GM18505 (cell line): ENCODE data around the gene HELB.

Experiments
- ATAC-seq: cut with Tn5 transposase; IDR thresholded peaks from one replicate; pipeline ENCODE4 v1.9.1; 2021; ENCODE audit not compliant: unreplicated experiment
- POLR2A ChIP-seq: IDR thresholded peaks from 4 replicates; pipeline ENCODE4 v1.6.1; 2011; ENCODE audit warnings: borderline replicate concordance; ENCODE audit not compliant: insufficient read depth, insufficient read length; ENCODE audit errors: extremely low read depth

The HELB gene

GRCh38 chr12:66352197-66352596 is 49.9 kb downstream of the HELB start:
- ATAC-seq, result no peak
- TF ChIP-seq POLR2A, result no peak

- ATAC-seq, result no peak
- no peak for TF ChIP-seq POLR2A
Measured at GRCh38 chr12:66352899-66353298, 50.6 kb downstream of the HELB start.

- no peak for TF ChIP-seq POLR2A
- no peak for ATAC-seq
Measured at GRCh38 chr12:66354291-66354690, 52.0 kb downstream of the HELB start.

- no peak for TF ChIP-seq POLR2A
- ATAC-seq, result no peak
Measured at GRCh38 chr12:66359300-66359699, 57.0 kb downstream of the HELB start.

GRCh38 chr12:66361703-66362102 is 59.4 kb downstream of the HELB start:
- no peak for TF ChIP-seq POLR2A
- ATAC-seq, result no peak

GRCh38 chr12:66365718-66366490 is 63.6 kb downstream of the HELB start:
- no peak for ATAC-seq
- TF ChIP-seq POLR2A, result no peak

- ATAC-seq, result no peak
- no peak for TF ChIP-seq POLR2A
Measured at GRCh38 chr12:66367015-66367667, 64.8 kb downstream of the HELB start.

- no peak for ATAC-seq
- no peak for TF ChIP-seq POLR2A
Measured at GRCh38 chr12:66371982-66372381, 69.7 kb downstream of the HELB start.

- no peak for ATAC-seq
Measured at GRCh38 chr12:66375560-66375959, 73.3 kb downstream of the HELB start.

GRCh38 chr12:66379616-66380015 is 77.3 kb downstream of the HELB start:
- TF ChIP-seq POLR2A, result no peak
- no peak for ATAC-seq

More at GRCh38 chr12:66375560-66375959, 73.3 kb downstream of the HELB start:
- TF ChIP-seq POLR2A, result no peak

- TF ChIP-seq POLR2A, result no peak
- no peak for ATAC-seq
Measured at GRCh38 chr12:66380769-66381535, 78.7 kb downstream of the HELB start.

- TF ChIP-seq POLR2A, result no peak
- ATAC-seq, result no peak
Measured at GRCh38 chr12:66387117-66387516, 84.8 kb downstream of the HELB start.
